LNCaP clone FGC (cell line): ENCODE data around the gene IKBKG.
"Not testable (repeated sequence)": the region's sequence is repeated elsewhere in the genome, so short reads cannot be mapped to it uniquely, and the experiment has no call there.

Experiments used
- DNase-seq: peaks from one replicate; pipeline ENCODE4 v3.0.0-alpha.2; 2011; ENCODE audit warnings: low read depth
- H3K4me3 ChIP-seq: 2 replicates; pipeline ENCODE4 v1.5.1; 2011; ENCODE audit warnings: mild to moderate bottlenecking, low read depth, low read length, control low read depth
- CTCF ChIP-seq: IDR thresholded peaks from 2 replicates; pipeline ENCODE4 v1.5.1; 2012; ENCODE audit warnings: mild to moderate bottlenecking; ENCODE audit not compliant: control insufficient read depth, insufficient read depth; ENCODE audit errors: extremely low read depth

The IKBKG gene

GRCh38 chrX:154603438-154604430 is 56.3 kb downstream of the IKBKG start:
- no peak overlapping the region for H3K4me3 ChIP-seq
- no peak for DNase-seq
- no peak for TF ChIP-seq CTCF

GRCh38 chrX:154605566-154605965 is 58.1 kb downstream of the IKBKG start:
- no peak overlapping the region for H3K4me3 ChIP-seq
- DNase-seq = no peak
- no peak for TF ChIP-seq CTCF

- DNase-seq = peak; percentile 83
- H3K4me3 ChIP-seq = no peak overlapping the region
- TF ChIP-seq CTCF = no peak
Observed at GRCh38 chrX:154607370-154607769, 60.0 kb downstream of the IKBKG start.

DNA sequence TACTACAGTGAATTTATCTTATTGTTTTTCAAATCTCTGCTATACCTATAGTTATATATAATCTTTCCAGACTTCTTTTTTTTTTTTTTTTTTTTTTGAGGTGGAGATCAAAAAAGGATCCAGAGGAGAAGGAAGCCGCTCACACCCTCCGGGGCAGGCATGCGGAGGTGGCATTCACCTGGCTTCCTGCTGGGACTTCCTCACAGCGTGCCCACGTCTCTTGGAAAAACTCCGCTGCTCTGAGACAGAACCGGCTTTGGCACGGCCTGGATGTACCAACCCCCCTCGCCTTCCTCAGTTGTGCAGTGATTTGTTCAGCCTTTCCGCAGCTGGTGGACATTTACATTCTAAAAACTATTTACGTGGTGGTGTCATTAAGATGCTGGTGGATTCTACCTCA is 60.6 kb downstream of the IKBKG start:
- not testable (repeated sequence) for H3K4me3 ChIP-seq, DNase-seq

DNA sequence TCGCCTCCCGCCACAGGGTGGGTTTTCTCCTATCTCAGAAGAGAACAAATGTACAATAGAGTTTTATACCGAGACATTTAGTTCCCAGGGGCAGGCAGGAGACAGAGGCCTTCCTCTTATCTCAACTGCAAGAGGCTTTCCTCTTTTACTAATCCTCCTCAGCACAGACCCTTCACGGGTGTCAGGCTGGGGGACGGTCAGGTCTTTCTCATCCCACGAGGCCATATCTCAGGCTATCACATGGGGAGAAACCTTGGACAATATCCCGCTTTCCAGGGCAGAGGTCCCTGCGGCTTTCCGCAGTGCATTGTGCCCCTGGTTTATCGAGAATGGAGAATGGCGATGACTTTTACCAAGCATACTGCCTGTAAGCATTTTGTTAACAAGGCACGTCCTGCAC is 61.4 kb downstream of the IKBKG start:
- not testable (repeated sequence) for DNase-seq, H3K4me3 ChIP-seq

- DNase-seq, H3K4me3 ChIP-seq: not testable (repeated sequence)
Observed at GRCh38 chrX:154611146-154611545, 63.7 kb downstream of the IKBKG start.

- not testable (repeated sequence) for H3K4me3 ChIP-seq, DNase-seq
Observed at GRCh38 chrX:154613586-154613985, 66.2 kb downstream of the IKBKG start.
